Breast epithelium (tissue), 3 donors: ENCODE measurements around the gene BTRC.

ENCODE experiments used
- POLR2A ChIP-seq: fragments of 450-650 bp; IDR thresholded peaks from one replicate; pipeline ENCODE4 v1.6.1; 2016; ENCODE audit warnings: antibody characterized with exemption, mild to moderate bottlenecking, moderate library complexity
- TF ChIP-seq, protein P1 (sequence below), 3 donors: fragments of 450-650 bp; IDR thresholded peaks; one replicate each; pipeline ENCODE4 v1.5.1; 2016 to 2017; ENCODE audit warnings: antibody characterized with exemption in 3 of 3, mild to moderate bottlenecking in 3 of 3, moderate library complexity in 3 of 3

DNA sequence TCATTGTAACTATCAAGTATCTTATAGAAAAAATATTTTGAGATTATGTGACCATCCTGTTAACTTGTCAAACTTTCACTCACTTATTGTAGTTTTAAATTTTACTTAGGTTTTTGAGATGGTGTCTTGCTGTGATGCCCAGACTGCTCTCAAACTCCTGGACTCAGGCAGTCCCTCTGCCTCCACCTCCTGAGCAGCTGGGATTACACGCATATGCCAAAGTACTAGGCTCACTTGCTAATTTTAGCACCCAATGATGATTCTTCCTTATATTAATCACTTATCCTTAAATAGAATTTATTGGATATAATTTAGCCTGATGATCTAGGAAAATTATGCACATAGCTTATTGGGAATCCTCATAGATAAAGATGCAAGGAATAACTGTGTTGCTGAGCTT, 104.9 kb downstream of the BTRC start:
- TF ChIP-seq, protein P1, sequence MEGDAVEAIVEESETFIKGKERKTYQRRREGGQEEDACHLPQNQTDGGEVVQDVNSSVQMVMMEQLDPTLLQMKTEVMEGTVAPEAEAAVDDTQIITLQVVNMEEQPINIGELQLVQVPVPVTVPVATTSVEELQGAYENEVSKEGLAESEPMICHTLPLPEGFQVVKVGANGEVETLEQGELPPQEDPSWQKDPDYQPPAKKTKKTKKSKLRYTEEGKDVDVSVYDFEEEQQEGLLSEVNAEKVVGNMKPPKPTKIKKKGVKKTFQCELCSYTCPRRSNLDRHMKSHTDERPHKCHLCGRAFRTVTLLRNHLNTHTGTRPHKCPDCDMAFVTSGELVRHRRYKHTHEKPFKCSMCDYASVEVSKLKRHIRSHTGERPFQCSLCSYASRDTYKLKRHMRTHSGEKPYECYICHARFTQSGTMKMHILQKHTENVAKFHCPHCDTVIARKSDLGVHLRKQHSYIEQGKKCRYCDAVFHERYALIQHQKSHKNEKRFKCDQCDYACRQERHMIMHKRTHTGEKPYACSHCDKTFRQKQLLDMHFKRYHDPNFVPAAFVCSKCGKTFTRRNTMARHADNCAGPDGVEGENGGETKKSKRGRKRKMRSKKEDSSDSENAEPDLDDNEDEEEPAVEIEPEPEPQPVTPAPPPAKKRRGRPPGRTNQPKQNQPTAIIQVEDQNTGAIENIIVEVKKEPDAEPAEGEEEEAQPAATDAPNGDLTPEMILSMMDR (IDR thresholded peaks at IDR 0.05): no peak
- TF ChIP-seq POLR2A: no peak
